ENCODE measurements around the gene PI4K2B.
A peak's percentile ranks its signal among the peaks of the same experiment; 100 is the strongest.
"Not testable (repeated sequence)": the region's sequence is repeated elsewhere in the genome, so short reads cannot be mapped to it uniquely, and the experiment has no call there.

Gene PI4K2B

GRCh38 chr4:25234390-25235370 is 847 bp downstream of the PI4K2B start:
- H3K9me3 ChIP-seq (ENCODE audit: insufficient read depth, low read length), result peaks cover 33% of the 10 kb centered on the region
- H3K4me3 ChIP-seq (ENCODE audit: insufficient read length, low read depth), result peak overlapping the region; percentile 93
- peak overlapping the region; percentile 97 for H3K9ac ChIP-seq (ENCODE audit: insufficient read length, low read depth)
- TF ChIP-seq ZNF274 (IDR thresholded peaks at IDR 0.05; ENCODE audit: low read depth, low read length), result no peak
- no peak for TF ChIP-seq SUZ12 (IDR thresholded peaks at IDR 0.05; ENCODE audit: extremely low read depth, insufficient read depth, insufficient read length)
- no peak for TF ChIP-seq YY1 (IDR thresholded peaks at IDR 0.05; ENCODE audit: insufficient read depth, insufficient read length)
- no peaks in the 10 kb centered on the region for H3K4me1 ChIP-seq (ENCODE audit: insufficient read depth, insufficient read length)
- no peaks in the 10 kb centered on the region for H3K27me3 ChIP-seq (ENCODE audit: insufficient read depth, insufficient read length)
- no peak for DNase-seq (ENCODE audit: low read depth, low spot score)
- H3K36me3 ChIP-seq (ENCODE audit: insufficient read depth, insufficient read length, low read length), result no peaks in the 10 kb centered on the region

- no peak overlapping the region for H3K9ac ChIP-seq (ENCODE audit: insufficient read length, low read depth)
- no peaks in the 10 kb centered on the region for H3K27me3 ChIP-seq (ENCODE audit: insufficient read depth, insufficient read length)
- no peaks in the 10 kb centered on the region for H3K36me3 ChIP-seq (ENCODE audit: insufficient read depth, insufficient read length, low read length)
- no peak overlapping the region for H3K4me3 ChIP-seq (ENCODE audit: insufficient read length, low read depth)
- no peaks in the 10 kb centered on the region for H3K4me1 ChIP-seq (ENCODE audit: insufficient read depth, insufficient read length)
- TF ChIP-seq SUZ12 (IDR thresholded peaks at IDR 0.05; ENCODE audit: extremely low read depth, insufficient read depth, insufficient read length), result no peak
- TF ChIP-seq ZNF274 (IDR thresholded peaks at IDR 0.05; ENCODE audit: low read depth, low read length), result no peak
- no peak for TF ChIP-seq YY1 (IDR thresholded peaks at IDR 0.05; ENCODE audit: insufficient read depth, insufficient read length)
- H3K9me3 ChIP-seq (ENCODE audit: insufficient read depth, low read length), result peaks cover 33% of the 10 kb centered on the region
- DNase-seq (ENCODE audit: low read depth, low spot score), result no peak
Observed at GRCh38 chr4:25235401-25235800, 1.6 kb downstream of the PI4K2B start.

GRCh38 chr4:25236030-25236429 is 2.2 kb downstream of the PI4K2B start:
- not testable (repeated sequence) for H3K36me3 ChIP-seq (ENCODE audit: insufficient read depth, insufficient read length, low read length); H3K4me1 ChIP-seq (ENCODE audit: insufficient read depth, insufficient read length); DNase-seq (ENCODE audit: low read depth, low spot score); H3K4me3 ChIP-seq (ENCODE audit: insufficient read length, low read depth); H3K9ac ChIP-seq (ENCODE audit: insufficient read length, low read depth); H3K27me3 ChIP-seq (ENCODE audit: insufficient read depth, insufficient read length)
- peaks cover 33% of the 10 kb centered on the region for H3K9me3 ChIP-seq (ENCODE audit: insufficient read depth, low read length)

GRCh38 chr4:25236971-25237370 is 3.1 kb downstream of the PI4K2B start:
- H3K27me3 ChIP-seq (ENCODE audit: insufficient read depth, insufficient read length), result no peaks in the 10 kb centered on the region
- peaks cover 33% of the 10 kb centered on the region for H3K9me3 ChIP-seq (ENCODE audit: insufficient read depth, low read length)
- no peak for DNase-seq (ENCODE audit: low read depth, low spot score)
- H3K36me3 ChIP-seq (ENCODE audit: insufficient read depth, insufficient read length, low read length), result no peaks in the 10 kb centered on the region
- TF ChIP-seq SUZ12 (IDR thresholded peaks at IDR 0.05; ENCODE audit: extremely low read depth, insufficient read depth, insufficient read length) (no peak), YY1 (IDR thresholded peaks at IDR 0.05; ENCODE audit: insufficient read depth, insufficient read length) (no peak), ZNF274 (IDR thresholded peaks at IDR 0.05; ENCODE audit: low read depth, low read length) (no peak)
- no peak overlapping the region for H3K4me3 ChIP-seq (ENCODE audit: insufficient read length, low read depth)
- H3K9ac ChIP-seq (ENCODE audit: insufficient read length, low read depth), result no peak overlapping the region
- H3K4me1 ChIP-seq (ENCODE audit: insufficient read depth, insufficient read length), result no peaks in the 10 kb centered on the region

- no peak overlapping the region for H3K4me3 ChIP-seq (ENCODE audit: insufficient read length, low read depth)
- H3K9me3 ChIP-seq (ENCODE audit: insufficient read depth, low read length), result peaks cover 22% of the 10 kb centered on the region
- no peaks in the 10 kb centered on the region for H3K4me1 ChIP-seq (ENCODE audit: insufficient read depth, insufficient read length)
- H3K9ac ChIP-seq (ENCODE audit: insufficient read length, low read depth), result no peak overlapping the region
- H3K36me3 ChIP-seq (ENCODE audit: insufficient read depth, insufficient read length, low read length), result no peaks in the 10 kb centered on the region
- no peak for DNase-seq (ENCODE audit: low read depth, low spot score)
- H3K27me3 ChIP-seq (ENCODE audit: insufficient read depth, insufficient read length), result no peaks in the 10 kb centered on the region
- TF ChIP-seq ZNF274 (IDR thresholded peaks at IDR 0.05; ENCODE audit: low read depth, low read length) (no peak), SUZ12 (IDR thresholded peaks at IDR 0.05; ENCODE audit: extremely low read depth, insufficient read depth, insufficient read length) (no peak), YY1 (IDR thresholded peaks at IDR 0.05; ENCODE audit: insufficient read depth, insufficient read length) (no peak)
Observed at GRCh38 chr4:25238052-25238451, 4.2 kb downstream of the PI4K2B start.

- not testable (repeated sequence) for H3K9ac ChIP-seq (ENCODE audit: insufficient read length, low read depth); H3K4me3 ChIP-seq (ENCODE audit: insufficient read length, low read depth); DNase-seq (ENCODE audit: low read depth, low spot score); H3K27me3 ChIP-seq (ENCODE audit: insufficient read depth, insufficient read length); H3K36me3 ChIP-seq (ENCODE audit: insufficient read depth, insufficient read length, low read length); H3K4me1 ChIP-seq (ENCODE audit: insufficient read depth, insufficient read length)
- peaks cover 18% of the 10 kb centered on the region; the same call in 1 of the 2 replicates for H3K9me3 ChIP-seq (ENCODE audit: insufficient read depth, low read length)
Observed at GRCh38 chr4:25239528-25239927, 5.7 kb downstream of the PI4K2B start.

- not testable (repeated sequence) for H3K36me3 ChIP-seq (ENCODE audit: insufficient read depth, insufficient read length, low read length); DNase-seq (ENCODE audit: low read depth, low spot score); H3K4me3 ChIP-seq (ENCODE audit: insufficient read length, low read depth); H3K9ac ChIP-seq (ENCODE audit: insufficient read length, low read depth); H3K27me3 ChIP-seq (ENCODE audit: insufficient read depth, insufficient read length); H3K4me1 ChIP-seq (ENCODE audit: insufficient read depth, insufficient read length)
- peaks cover 27% of the 10 kb centered on the region; the same call in 1 of the 2 replicates for H3K9me3 ChIP-seq (ENCODE audit: insufficient read depth, low read length)
Observed at GRCh38 chr4:25240754-25241210, 6.9 kb downstream of the PI4K2B start.

- H3K27me3 ChIP-seq (ENCODE audit: insufficient read depth, insufficient read length); H3K4me3 ChIP-seq (ENCODE audit: insufficient read length, low read depth); H3K36me3 ChIP-seq (ENCODE audit: insufficient read depth, insufficient read length, low read length); H3K4me1 ChIP-seq (ENCODE audit: insufficient read depth, insufficient read length); H3K9ac ChIP-seq (ENCODE audit: insufficient read length, low read depth); DNase-seq (ENCODE audit: low read depth, low spot score): not testable (repeated sequence)
- peaks cover 36% of the 10 kb centered on the region; the same call in 1 of the 2 replicates for H3K9me3 ChIP-seq (ENCODE audit: insufficient read depth, low read length)
Observed at GRCh38 chr4:25242195-25242594, 8.4 kb downstream of the PI4K2B start.
